ENCODE data around the gene CYP27B1.

GRCh38 chr12:57761391-57761998, 5.4 kb downstream of the CYP27B1 start:
- TF ChIP-seq CTCF (IDR thresholded peaks at IDR 0.05 in 2 of 3, conservative IDR thresholded peaks at IDR 0.05 in 1 of 3; ENCODE audit: borderline replicate concordance in 1 of 3, insufficient read depth in 1 of 3, low read depth in 2 of 3, low read length in 2 of 3) (no peak), POLR2AphosphoS5 (IDR thresholded peaks at IDR 0.05; ENCODE audit: low read depth, low read length) (no peak), EZH2phosphoT487 (IDR thresholded peaks at IDR 0.05; ENCODE audit: borderline replicate concordance) (no peak), ZNF274 (IDR thresholded peaks at IDR 0.05; ENCODE audit: low read depth, low read length) (no peak)

All from HCT116 (cell line).